NCI-H2081 (cell line): ENCODE measurements around the gene CAMK1D.

Experiments
- DNase-seq, 2 experiments: peaks; one replicate each; lab custom pipeline; 2025; lab: John Stamatoyannopoulos, UW

Gene CAMK1D

DNA sequence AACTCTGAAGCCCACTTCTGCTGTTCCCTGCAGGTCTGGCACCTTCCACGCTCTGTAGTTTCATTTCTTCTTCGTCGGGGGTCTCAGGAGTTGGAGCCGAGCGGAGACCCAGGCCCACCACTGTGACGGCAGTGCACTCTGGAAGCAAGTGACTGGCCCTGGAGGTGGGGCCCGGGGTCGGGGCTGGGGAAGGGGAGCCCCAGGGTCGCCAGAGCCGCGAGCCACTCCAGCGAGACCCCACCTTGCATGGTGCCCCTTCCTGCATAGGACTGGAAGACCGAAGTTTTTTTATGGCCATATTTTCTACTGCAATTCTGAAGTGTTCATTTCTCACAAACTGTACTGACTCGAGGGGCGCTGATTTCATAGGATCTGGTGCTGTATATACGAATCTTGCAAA is 479.4 kb downstream of the CAMK1D start:
- no peak for DNase-seq

GRCh38 chr10:12829831-12830390 is 480.6 kb downstream of the CAMK1D start:
- DNase-seq = no peak

GRCh38 chr10:12832096-12832495 is 482.7 kb downstream of the CAMK1D start:
- no peak for DNase-seq

DNA sequence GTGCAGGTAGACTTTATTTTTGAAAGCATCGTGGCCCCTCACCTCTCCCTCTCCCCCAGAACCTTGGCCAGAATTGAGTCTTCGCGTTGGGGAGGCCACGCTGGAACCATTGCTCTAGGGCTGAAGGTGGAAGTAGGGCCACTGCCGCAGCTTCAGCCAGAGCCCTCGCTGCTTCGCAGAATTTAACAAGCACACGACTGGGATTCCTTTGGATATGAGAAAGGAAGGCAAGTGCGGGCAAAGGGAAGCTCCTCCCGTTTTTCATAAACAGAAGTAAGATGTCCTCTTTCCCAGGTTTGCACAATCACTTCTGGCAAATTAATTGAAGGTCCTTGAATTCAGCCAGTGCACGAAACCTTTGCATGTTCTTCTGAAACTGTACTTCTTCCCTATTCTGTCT is 484.1 kb downstream of the CAMK1D start:
- DNase-seq = no peak

- no peak for DNase-seq
Observed at GRCh38 chr10:12834116-12834665, 484.8 kb downstream of the CAMK1D start.

- no peak for DNase-seq
Observed at GRCh38 chr10:12834721-12835120, 485.4 kb downstream of the CAMK1D start.

DNA sequence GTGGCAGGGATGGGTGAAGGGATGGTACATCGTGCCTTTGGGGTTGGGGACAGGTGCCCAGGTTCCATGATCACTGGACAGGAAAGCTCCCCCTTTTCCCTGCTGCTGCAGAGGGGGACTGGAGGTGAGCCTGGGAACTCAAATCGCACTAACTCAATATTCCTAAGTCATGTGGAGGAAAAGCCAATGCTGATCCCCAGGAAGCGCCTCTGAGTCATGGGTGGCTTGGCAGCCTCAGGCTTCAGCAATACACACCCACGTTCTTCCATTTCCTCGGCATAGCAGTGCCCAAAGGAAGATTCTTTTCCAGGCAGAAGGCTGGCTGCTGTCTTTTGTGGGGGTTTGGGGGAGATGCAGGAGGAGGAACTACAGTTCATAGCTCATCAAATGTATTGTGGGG is 486.4 kb downstream of the CAMK1D start:
- DNase-seq = no peak

GRCh38 chr10:12838366-12838765 is 489.0 kb downstream of the CAMK1D start:
- DNase-seq = no peak

DNA sequence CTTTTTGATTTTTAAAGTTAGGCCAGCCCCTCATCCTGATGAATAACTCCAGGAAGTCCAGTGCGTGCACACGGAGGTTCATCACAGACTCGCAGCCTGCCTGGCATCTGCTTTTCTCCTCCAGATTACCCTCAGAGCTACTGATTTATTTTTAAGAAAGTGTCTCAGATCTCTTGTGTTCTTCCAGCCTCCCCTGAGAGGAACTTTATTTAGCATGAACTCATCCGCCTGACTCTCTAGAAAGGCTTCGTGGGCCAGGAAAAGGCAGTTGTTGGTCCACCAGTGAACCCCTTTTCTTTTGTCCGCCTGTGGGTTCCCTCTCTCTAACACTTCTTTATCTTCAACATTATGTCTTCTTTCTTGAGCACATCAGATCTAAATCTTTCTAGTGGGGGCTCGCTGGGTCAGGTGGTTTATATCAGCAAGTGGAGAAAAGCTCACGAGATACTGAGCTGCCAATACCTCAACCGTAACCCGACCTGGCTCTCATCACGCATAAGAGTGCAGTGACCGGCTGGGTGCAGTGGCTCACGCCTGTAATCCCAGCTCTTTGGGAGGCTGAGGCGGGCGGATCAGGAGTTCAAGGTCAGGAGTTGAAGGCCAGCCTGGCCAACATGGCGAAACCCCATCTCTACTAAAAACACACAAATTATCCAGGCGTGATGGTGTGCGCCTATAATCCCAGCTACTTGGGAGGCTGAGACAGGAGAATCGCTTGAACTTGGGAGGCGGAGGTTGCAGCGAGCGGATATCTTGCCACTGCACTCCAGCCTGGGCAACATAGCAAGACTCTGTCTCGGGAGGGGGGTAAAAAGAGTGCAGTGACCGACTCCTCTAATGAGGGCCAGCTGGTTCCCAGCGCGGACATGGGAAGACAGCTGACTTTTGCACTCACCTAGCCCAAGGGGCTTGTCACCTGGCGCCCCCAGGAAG is 489.9 kb downstream of the CAMK1D start:
- DNase-seq = no peak

- DNase-seq = no peak
Observed at GRCh38 chr10:12839941-12840611, 490.7 kb downstream of the CAMK1D start.

DNA sequence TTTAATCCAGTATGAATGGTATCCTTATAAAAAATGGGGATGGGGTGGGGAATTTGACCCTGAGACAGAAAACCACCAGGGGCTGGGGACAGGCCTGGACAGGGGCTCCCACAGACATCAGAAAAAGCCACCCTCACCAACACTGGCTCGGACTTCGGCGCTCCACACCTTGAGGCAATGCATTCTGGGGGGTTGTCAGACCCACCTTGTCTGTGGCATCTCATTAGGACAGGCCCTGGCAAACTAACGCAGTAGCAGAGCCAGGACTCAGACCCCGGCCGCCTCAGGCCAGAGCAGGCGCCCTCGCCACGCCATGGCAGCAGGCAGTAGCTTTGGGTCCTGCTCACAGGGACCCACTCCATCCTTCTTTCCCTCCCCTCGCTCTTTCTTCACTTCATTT is 492.1 kb downstream of the CAMK1D start:
- no peak for DNase-seq

DNA sequence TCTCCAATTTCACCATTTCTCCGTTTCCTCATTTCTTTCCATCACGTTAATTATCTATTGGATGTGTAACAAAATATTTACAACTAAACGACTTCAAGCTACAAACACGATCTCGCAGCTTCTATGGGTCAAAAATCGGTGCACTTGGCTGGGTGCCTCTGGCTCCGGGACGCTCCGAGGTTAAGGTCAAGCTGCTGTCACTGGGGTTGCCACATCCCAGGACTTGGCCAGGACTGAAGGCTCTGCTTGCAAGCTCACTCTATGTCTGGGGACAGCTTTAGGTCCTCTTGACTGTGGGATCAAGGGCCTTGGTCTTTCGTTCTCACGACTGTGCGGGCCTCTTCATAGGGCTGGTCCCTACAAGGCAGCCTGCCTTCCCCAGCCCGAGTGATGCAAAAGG is 492.5 kb downstream of the CAMK1D start:
- DNase-seq = no peak

DNA sequence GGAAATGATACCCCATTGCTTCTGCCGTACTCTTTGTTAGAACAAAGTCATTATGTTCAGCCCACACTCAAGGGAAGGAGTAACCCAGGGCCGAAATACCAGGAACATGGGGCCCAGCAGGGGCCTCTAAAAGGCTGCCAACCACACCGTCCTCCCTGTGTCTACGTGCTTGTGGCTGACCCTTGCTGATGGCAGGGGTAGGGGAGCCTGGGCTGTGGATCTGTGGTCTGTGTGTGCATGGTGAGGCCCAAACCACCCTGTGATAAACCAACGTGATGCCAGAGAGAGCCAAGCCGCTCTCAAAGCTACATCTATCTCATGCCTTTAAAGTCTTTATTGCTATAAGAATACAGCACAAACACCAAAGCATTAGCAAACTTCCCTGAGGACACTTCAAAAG is 493.0 kb downstream of the CAMK1D start:
- DNase-seq = no peak

DNA sequence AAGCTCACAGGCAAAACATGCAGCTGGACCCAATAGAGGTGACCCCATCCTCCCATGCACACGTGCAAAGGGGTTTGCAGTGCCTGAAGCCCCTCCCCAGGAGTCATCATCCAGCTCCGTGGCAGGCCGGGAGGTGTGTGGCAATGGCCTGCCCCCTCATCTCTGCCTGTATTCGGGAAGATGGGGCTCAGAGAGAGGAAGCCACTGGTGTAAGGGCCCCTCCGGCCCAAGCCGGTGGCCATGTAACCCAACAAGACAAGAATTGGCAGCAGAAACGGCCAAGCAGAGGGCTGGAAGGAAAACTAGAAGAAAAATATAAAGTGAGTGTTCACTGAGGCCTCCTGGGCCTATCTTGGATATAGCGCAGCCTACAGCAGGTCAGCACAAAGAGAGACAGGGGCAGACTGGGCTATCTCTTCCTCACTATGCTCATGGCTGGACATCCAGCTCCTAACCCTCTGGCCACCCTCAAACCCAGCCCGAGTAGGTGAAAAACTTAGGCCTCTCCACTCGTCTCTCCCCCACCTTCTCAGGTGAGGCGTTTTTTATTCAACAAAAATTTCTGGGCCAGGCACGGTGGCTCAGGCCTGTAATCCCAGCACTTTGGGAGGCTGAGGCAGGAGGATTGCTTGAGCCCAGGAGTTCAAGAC is 494.1 kb downstream of the CAMK1D start:
- DNase-seq = no peak

DNA sequence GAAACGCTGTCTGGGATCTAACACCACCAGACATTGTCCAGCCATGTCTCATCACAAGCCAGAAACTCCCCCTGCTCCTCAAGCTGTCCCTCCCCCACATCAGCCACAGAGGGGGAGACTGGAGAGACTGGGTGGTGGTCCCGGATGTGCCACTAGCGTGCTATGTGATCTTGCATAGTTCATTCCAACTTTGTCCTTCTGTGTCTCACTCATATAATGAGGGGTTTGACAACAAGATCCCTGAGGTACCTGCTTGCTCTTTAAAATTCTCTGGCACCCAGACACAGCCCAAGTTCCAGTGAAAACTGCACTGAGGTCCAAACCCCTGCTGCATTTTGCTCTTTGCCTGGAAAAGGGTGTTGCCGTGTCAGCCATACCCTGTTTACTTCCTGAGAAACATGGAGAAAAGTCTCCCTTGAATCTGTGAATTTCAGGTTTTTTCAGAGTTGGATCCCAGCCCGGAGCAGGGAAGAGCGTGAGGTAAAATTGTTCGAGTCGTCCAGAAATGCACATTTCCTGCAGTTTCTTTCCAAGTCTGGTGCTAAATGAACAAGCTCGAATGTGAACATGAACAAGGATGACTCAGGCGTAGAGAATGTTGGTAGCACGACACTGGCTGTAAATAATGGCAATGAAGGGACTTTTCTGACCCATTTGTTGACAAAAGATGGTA is 495.6 kb downstream of the CAMK1D start:
- peak in 1 of 2 experiments; percentile 2 for DNase-seq

GRCh38 chr10:12846718-12847117 is 497.4 kb downstream of the CAMK1D start:
- no peak for DNase-seq

DNA sequence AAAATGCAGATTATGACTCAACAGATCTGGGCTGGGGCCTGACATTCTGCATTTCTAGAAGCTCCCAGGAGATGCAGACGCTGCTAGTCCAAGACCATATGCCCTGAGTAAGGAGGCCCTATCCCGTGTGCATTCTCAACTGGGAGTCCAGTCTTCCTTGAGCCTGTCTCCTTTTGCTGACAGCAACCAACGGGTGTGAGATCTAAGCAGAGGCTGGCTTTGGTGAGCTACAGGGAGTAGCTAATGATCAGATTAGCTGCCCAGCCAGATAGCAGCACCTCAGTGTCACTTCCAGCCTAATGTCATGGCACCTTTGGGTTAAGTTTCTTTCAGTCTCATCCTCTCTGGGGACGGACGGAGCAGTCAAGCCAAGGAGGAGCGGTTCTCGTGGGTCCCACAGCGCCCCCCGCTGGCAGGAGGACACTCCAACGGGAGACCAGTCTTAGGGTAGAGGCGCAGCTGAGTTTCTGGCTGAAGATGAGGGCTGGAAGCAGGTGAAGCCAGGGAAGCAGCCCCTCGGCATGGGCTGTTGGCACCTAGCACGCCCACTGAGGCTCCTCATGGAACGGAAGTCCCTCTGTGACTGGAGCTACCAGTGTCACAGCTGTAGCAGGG is 498.1 kb downstream of the CAMK1D start:
- no peak for DNase-seq

GRCh38 chr10:12848439-12849173 is 499.3 kb downstream of the CAMK1D start:
- DNase-seq = no peak

- DNase-seq = peak; percentile 18 to 67
Observed at GRCh38 chr10:12849319-12850181, 500.2 kb downstream of the CAMK1D start.
